SIG-M5 (cell line): ENCODE measurements around the gene ABCB4.

Experiments used
- DNase-seq: peaks from one replicate; lab custom pipeline; 2025; lab: John Stamatoyannopoulos, UW

ABCB4 gene

GRCh38 chr7:87475359-87476178 is at the start of gene ABCB4:
Gene ABCB4 (minus strand): TSS chr7:87475680. CDS start chr7:87475465, 215 bp downstream.
- no peak for DNase-seq

GRCh38 chr7:87518735-87519134 is 43.3 kb upstream of the ABCB4 start:
- no peak for DNase-seq

- no peak for DNase-seq
These were observed 42.4 kb upstream of the ABCB4 start for GRCh38 chr7:87517891-87518290.

- DNase-seq = no peak
These were observed 41.8 kb upstream of the ABCB4 start for GRCh38 chr7:87517136-87517815.

GRCh38 chr7:87513735-87514335 is 38.4 kb upstream of the ABCB4 start:
- DNase-seq = no peak

- DNase-seq = no peak
These were observed 37.4 kb upstream of the ABCB4 start for GRCh38 chr7:87512906-87513305.

GRCh38 chr7:87511510-87511909 is 36.0 kb upstream of the ABCB4 start:
- DNase-seq = no peak

GRCh38 chr7:87510411-87510875 is 35.0 kb upstream of the ABCB4 start:
- no peak for DNase-seq

GRCh38 chr7:87507446-87507845 is 32.0 kb upstream of the ABCB4 start:
- DNase-seq = no peak

- DNase-seq = no peak
These were observed 31.0 kb upstream of the ABCB4 start for GRCh38 chr7:87506246-87507180.

GRCh38 chr7:87505557-87506245 is 30.2 kb upstream of the ABCB4 start:
- DNase-seq = no peak

- DNase-seq = no peak
These were observed 29.6 kb upstream of the ABCB4 start for GRCh38 chr7:87505122-87505521.

- DNase-seq = no peak
These were observed 24.0 kb upstream of the ABCB4 start for GRCh38 chr7:87499494-87499893.

- no peak for DNase-seq
These were observed 23.4 kb upstream of the ABCB4 start for GRCh38 chr7:87498893-87499292.

- no peak for DNase-seq
These were observed 22.0 kb upstream of the ABCB4 start for GRCh38 chr7:87497482-87497881.

- no peak for DNase-seq
These were observed 19.9 kb upstream of the ABCB4 start for GRCh38 chr7:87495366-87495765.

GRCh38 chr7:87494454-87494853 is 19.0 kb upstream of the ABCB4 start:
- DNase-seq = no peak

GRCh38 chr7:87483131-87483530 is 7.7 kb upstream of the ABCB4 start:
- no peak for DNase-seq

- no peak for DNase-seq
These were observed 6.6 kb upstream of the ABCB4 start for GRCh38 chr7:87482115-87482514.

- DNase-seq = no peak
These were observed 4.9 kb upstream of the ABCB4 start for GRCh38 chr7:87480386-87480785.

- DNase-seq = no peak
These were observed 4.5 kb upstream of the ABCB4 start for GRCh38 chr7:87479951-87480350.
